ENCODE results near the gene DPF1.

GRCh38 chr19:38203197-38203596 lies 20.8 kb downstream of the DPF1 start:
- TF ChIP-seq CTCF (IDR thresholded peaks at IDR 0.05) (no peak), EZH2 (IDR thresholded peaks at IDR 0.05; ENCODE audit: borderline replicate concordance, insufficient read depth, low read depth, low read length, poor library complexity, severe bottlenecking) (no peak)
